H1 (cell line): ENCODE measurements around the gene KRTAP10-5. TPM values are rescaled to one million over a fixed set of nuclear protein-coding genes. Genes with fewer than 3 reads are reported as not detected.

ENCODE experiments used
- GABPA ChIP-seq: IDR thresholded peaks from 2 replicates; pipeline ENCODE4 v1.6.1; 2011; ENCODE audit warnings: mild to moderate bottlenecking, low read length, moderate library complexity, borderline replicate concordance; ENCODE audit not compliant: insufficient read depth
- PHF8 ChIP-seq: fragments of 200-600 bp; sonication (generic); conservative IDR thresholded peaks from 2 replicates; pipeline ENCODE4 v1.7.1; 2012; ENCODE audit warnings: low read depth, mild to moderate bottlenecking, inconsistent platforms, low read length, moderate library complexity
- POU5F1 ChIP-seq: IDR thresholded peaks from 2 replicates; pipeline ENCODE4 v1.6.1; 2011; ENCODE audit warnings: low read depth, mild to moderate bottlenecking, low read length, moderate library complexity
- polyA plus RNA-seq, 7 experiments: library from polyadenylated mRNA; depleted of rRNA in 3 of 7; stranded (reverse) in 5 of 7; unstranded in 2 of 7; fragments of >200 nt in 5 of 7; fragments of 200-250 nt in 2 of 7; gene quantifications; 1 replicate in 5 of 7; 2 replicates in 1 of 7; 4 replicates in 1 of 7; pipeline versions ENCODE4 v1.2.1 to v1.2.3, GENCODE V29; 2011 to 2013; ENCODE audit warnings: missing spikeins in 2 of 7, mixed read lengths in 2 of 7
- total RNA-seq: library from RNA; stranded (reverse); fragmentation: NEBNext Ultra II Directional; extraction: Animal tissue kit (Norgen Biotek cat#: 25700); gene quantifications from 2 replicates; pipeline ENCODE4 v1.2.1, GENCODE V29; 2021
- TF ChIP-seq, protein P1 (sequence below), 3 experiments: IDR thresholded peaks; 1 replicate in 2 of 3; 2 replicates in 1 of 3; pipeline versions ENCODE4 v1.5.1 to v1.6.1; 2011; ENCODE audit warnings: low read length in 3 of 3, mild to moderate bottlenecking in 3 of 3, inconsistent platforms in 2 of 3, low read depth in 1 of 3, moderate library complexity in 1 of 3; ENCODE audit not compliant: insufficient read depth in 1 of 3; ENCODE audit errors: control extremely low read depth in 1 of 3

KRTAP10-5 gene
- total and polyA plus RNA-seq, 2 of the 8 experiments (the other 6 are each of a cell fraction or from before 2014, with no cell fraction given): 0.09 TPM; not detected in 1

GRCh38 chr21:44564099-44564498, 16.3 kb downstream of the KRTAP10-5 start (continued):
- TF ChIP-seq PHF8 (no peak), POU5F1 (no peak), GABPA (no peak)
- TF ChIP-seq, protein P1, sequence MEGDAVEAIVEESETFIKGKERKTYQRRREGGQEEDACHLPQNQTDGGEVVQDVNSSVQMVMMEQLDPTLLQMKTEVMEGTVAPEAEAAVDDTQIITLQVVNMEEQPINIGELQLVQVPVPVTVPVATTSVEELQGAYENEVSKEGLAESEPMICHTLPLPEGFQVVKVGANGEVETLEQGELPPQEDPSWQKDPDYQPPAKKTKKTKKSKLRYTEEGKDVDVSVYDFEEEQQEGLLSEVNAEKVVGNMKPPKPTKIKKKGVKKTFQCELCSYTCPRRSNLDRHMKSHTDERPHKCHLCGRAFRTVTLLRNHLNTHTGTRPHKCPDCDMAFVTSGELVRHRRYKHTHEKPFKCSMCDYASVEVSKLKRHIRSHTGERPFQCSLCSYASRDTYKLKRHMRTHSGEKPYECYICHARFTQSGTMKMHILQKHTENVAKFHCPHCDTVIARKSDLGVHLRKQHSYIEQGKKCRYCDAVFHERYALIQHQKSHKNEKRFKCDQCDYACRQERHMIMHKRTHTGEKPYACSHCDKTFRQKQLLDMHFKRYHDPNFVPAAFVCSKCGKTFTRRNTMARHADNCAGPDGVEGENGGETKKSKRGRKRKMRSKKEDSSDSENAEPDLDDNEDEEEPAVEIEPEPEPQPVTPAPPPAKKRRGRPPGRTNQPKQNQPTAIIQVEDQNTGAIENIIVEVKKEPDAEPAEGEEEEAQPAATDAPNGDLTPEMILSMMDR (IDR thresholded peaks at IDR 0.05; ENCODE audit: control extremely low read depth in 1 of 3, insufficient read depth in 1 of 3, low read depth in 1 of 3, low read length in 3 of 3): no peak
- TF ChIP-seq, all 59 proteins: peak for 0
